Activated T-cell treated with anti-CD3 and anti-CD28 coated beads, Interleukin-2, amount 50 U/mL, for 24 hours (primary cell): Measurements from ENCODE around the gene ITM2A.

Source experiments
- DNase-seq: peaks from one replicate; pipeline ENCODE4 v3.0.0-alpha.2; 2020
- H3K27ac Mint-ChIP-seq: 2 replicates; pipeline ENCODE4 v1.8.0; 2020; ENCODE audit warnings: mild to moderate bottlenecking, mixed read lengths
- H3K27me3 Mint-ChIP-seq: 2 replicates; pipeline ENCODE4 v1.8.0; 2020; ENCODE audit warnings: mixed read lengths
- H3K36me3 Mint-ChIP-seq: 2 replicates; pipeline ENCODE4 v1.8.0; 2020; ENCODE audit warnings: low read depth, mixed read lengths
- H3K4me1 Mint-ChIP-seq: 2 replicates; pipeline ENCODE4 v1.8.0; 2020; ENCODE audit warnings: low read depth, mixed read lengths
- H3K4me3 Mint-ChIP-seq: 2 replicates; pipeline ENCODE4 v1.8.0; 2020; ENCODE audit warnings: mild to moderate bottlenecking, moderate library complexity, mixed read lengths
- H3K9me3 Mint-ChIP-seq: 2 replicates; pipeline ENCODE4 v1.8.0; 2020; ENCODE audit warnings: mixed read lengths

ITM2A gene

DNA sequence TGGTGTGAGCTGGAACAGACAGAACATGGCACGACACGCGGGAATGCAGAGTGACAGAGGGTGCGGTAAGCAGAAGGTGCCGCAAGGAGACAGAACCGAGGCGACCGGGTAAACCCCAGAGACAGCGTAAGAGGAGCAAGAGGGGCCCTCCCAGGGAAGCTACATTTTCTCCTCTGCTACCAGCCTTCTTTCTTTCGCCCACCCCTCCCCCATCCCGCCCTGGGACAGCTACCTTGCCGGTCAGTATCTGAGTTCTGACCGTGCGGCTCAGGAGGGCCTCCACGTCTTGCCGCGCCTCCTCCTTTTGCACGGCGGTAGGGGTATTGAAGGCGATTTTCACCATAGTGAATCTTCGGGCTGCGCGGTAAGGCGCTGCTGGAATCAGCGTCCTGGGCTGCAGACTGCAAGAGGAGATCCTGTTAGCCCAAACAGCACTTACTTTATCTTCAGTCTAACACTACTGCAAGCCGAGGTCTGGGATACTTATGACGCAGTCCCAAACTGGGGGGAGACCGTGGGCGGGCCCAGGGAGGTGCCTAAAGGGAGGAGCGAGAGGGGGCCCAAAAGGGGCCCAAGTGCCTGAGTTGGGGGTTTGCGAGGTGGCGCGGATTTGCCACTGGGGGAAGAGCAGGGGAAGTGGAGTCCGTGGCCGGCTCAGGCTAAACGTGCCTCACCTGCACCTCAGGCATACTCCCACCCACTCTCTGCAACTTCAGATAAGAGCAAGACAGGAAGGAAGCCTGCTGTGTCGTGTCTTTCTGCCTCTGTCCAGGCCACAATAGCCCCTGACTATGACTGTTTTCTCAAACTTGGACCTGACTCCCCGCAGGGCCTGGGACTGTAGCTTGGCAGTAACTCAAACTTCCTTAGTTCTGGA lies at the start of gene ITM2A:
TSS of gene ITM2A (minus strand) at position 462 of the 877 bp plus-strand sequence. CDS start at position 343, 119 bp downstream.
- H3K4me1 Mint-ChIP-seq, result peaks cover 36% of the 10 kb centered on the region
- peaks cover 37% of the 10 kb centered on the region for H3K27me3 Mint-ChIP-seq
- H3K9me3 Mint-ChIP-seq, result no peaks in the 10 kb centered on the region
- H3K27ac Mint-ChIP-seq, result peak within 1 kb of the TSS; percentile 88
- DNase-seq, result peak; percentile 76
- peak within 1 kb of the TSS; percentile 83 for H3K4me3 Mint-ChIP-seq
- peaks cover 17% of the 10 kb centered on the region for H3K36me3 Mint-ChIP-seq

DNA sequence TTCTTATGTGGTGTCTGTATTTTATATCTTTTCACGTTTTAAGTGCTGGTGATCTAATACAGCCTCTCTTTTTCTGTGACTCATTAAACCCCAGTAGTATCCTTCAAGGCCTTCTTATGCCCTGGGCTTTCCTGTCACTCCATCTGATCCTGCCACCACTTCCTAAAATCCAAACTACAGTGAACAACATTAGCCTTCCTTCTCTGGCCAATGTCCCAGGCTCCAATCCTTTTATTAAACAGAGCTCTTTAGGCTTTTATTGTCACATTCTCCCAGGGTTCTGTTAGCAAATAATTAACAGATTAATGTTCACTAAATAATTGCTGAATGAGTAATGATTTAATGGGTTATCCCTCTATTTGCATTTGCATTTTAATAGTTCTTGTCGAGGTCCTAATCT lies 47.9 kb upstream of the ITM2A start:
- Mint-ChIP-seq H3K9me3 (no peaks in the 10 kb centered on the region), H3K4me1 (peaks cover 11% of the 10 kb centered on the region)

DNA sequence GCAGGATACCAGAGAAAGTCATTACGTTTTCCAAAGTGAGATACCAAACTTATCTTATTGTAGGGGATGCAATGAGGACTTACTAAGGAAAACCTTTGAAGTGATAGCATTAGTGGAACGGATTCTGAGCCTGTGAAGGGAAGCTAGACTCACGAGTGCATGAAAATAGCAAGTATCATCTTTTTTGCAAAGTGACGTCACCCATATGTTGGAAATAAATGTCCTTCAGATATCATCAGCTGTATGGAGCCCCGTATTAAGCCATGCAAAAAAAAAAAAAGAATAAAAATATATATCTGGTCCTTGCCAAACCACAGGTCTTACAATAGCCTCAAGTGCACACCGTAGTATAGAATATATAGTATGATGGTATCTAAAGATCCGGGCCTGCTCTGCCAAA lies 46.8 kb upstream of the ITM2A start:
- DNase-seq, result no peak
- Mint-ChIP-seq H3K36me3 (no peaks in the 10 kb centered on the region), H3K27ac (no peak overlapping the region), H3K4me1 (peaks cover 20% of the 10 kb centered on the region), H3K9me3 (no peaks in the 10 kb centered on the region), H3K27me3 (peaks cover 11% of the 10 kb centered on the region), H3K4me3 (no peak overlapping the region)

More for the DNA sequence above, 47.9 kb upstream of the ITM2A start:
- no peaks in the 10 kb centered on the region for H3K36me3 Mint-ChIP-seq
- no peak overlapping the region for H3K27ac Mint-ChIP-seq
- peaks cover 10% of the 10 kb centered on the region for H3K27me3 Mint-ChIP-seq
- H3K4me3 Mint-ChIP-seq, result no peak overlapping the region
- DNase-seq, result no peak

DNA sequence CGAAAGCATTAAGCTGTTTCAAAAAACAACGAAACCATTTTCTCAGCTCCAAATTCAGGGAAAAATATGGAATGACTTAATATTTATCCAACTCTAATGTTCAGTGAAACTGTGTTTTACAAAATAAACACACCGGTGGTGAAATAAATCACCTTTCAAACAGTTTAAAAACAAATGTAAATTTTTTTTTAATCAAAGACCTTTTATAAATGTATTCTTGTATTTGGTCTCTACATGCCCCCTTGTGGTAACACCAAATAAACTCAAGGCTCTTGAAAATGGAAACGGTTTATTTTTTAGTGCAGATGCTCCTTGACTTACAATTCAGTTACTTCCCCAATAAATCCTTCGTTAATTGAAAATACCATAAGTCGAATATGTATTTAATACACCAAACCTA lies 45.8 kb upstream of the ITM2A start:
- H3K36me3 Mint-ChIP-seq, result no peaks in the 10 kb centered on the region

DNA sequence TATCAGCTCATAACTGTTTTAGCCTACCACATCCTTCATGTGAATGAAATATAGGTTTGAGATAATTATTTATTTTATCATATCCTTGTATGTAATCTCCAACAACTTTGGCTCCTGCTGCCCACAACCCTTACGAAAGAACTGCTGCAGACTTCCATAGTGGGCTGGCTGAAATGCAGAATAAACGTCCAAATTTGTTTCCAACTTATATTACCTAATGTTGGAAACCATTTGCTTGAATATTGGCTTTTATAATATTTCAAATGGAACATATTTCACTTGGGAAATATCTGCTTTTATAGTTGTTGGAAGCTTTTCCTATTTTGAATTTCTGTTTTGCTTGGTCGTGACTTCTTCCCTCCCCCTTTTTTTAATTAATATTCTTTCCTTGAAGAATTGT lies 45.0 kb upstream of the ITM2A start:
- peaks cover 12% of the 10 kb centered on the region for H3K27me3 Mint-ChIP-seq
- H3K9me3 Mint-ChIP-seq, result no peaks in the 10 kb centered on the region
- peaks cover 36% of the 10 kb centered on the region for H3K4me1 Mint-ChIP-seq
- H3K4me3 Mint-ChIP-seq, result peak overlapping the region; percentile 69
- no peak for DNase-seq
- no peaks in the 10 kb centered on the region for H3K36me3 Mint-ChIP-seq
- H3K27ac Mint-ChIP-seq, result no peak overlapping the region

More for the DNA sequence above, 45.8 kb upstream of the ITM2A start:
- Mint-ChIP-seq H3K27me3 (peaks cover 11% of the 10 kb centered on the region), H3K4me3 (peak overlapping the region; percentile 69), H3K27ac (peak overlapping the region; percentile 69), H3K4me1 (peaks cover 28% of the 10 kb centered on the region), H3K9me3 (no peaks in the 10 kb centered on the region)
- DNase-seq, result no peak

DNA sequence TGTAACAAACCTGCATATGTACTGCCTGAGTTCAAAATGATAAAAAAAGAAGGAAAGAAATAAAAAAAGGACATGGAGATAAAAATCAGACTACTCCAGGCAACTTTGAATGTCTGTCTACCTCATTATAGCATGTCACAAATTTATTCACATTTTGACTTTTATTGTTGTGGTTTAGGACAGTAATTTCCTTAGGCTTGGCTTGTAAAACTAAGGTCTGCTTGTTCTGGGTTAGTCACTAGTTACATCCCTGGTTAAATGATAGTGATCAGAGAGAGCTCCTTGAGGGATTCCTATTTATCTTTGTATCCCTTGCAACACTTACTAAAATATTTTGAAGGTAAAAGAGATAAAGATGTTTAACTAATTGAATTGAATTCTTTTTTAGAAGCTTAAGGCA lies 42.5 kb upstream of the ITM2A start:
- no peak for DNase-seq
- no peaks in the 10 kb centered on the region for H3K36me3 Mint-ChIP-seq
- no peak overlapping the region for H3K4me3 Mint-ChIP-seq
- peaks cover 36% of the 10 kb centered on the region for H3K4me1 Mint-ChIP-seq
- H3K27me3 Mint-ChIP-seq, result peaks cover 18% of the 10 kb centered on the region
- H3K9me3 Mint-ChIP-seq, result peaks cover 5% of the 10 kb centered on the region
- H3K27ac Mint-ChIP-seq, result no peak overlapping the region

DNA sequence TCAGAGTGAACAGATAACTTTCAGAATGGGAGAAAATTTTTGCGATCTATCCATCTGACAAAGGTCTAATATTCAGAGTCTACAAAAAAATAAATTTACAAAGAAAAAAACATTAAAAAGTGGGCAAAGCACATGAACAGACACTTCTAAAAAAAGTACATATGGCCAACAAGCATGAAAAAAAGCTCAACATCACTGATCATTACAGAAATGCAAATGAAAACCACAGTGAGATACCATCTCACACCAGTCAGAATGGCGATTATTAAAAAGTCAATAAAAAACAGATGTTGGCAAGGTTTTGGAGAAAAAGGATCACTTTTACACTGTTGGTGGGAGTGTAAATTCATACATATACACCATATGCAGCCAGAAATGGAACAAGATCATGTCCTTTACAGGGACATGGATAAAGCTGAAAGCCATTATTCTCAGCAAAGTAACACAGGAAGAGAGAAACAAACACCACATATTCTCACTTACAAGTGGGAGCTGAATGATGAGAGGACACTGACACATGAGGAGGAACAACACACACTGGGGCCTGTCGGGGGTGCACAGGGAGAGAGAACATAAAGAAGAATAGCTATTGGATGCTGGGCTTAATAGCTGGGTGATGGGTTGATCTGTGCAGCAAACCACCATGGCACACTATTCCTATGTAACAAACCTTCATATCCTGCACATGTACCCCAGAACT lies 41.6 kb upstream of the ITM2A start:
- peaks cover 18% of the 10 kb centered on the region for H3K27me3 Mint-ChIP-seq
- no peak for DNase-seq
- H3K4me3 Mint-ChIP-seq, result no peak overlapping the region
- peaks cover 5% of the 10 kb centered on the region for H3K9me3 Mint-ChIP-seq
- H3K36me3 Mint-ChIP-seq, result no peaks in the 10 kb centered on the region
- H3K4me1 Mint-ChIP-seq, result peaks cover 36% of the 10 kb centered on the region
- H3K27ac Mint-ChIP-seq, result no peak overlapping the region

DNA sequence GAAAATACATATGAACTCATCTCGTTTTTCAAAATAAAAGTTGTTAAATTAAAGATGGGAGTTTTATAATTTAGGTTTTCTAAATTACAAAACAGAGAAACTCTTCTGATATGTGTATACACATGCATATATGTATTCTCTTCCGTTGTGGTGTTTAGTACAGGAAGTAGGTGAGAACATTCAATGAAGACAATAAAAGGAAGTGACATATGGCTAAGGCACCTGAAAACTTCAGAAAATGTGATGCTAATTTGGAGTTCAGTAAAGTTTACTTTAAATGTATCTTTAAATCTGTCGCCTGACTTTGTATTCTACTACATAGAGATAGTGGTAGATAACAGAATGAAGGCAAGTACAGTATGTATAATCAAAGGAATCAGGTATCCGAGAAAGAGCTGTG lies 33.5 kb upstream of the ITM2A start:
- Mint-ChIP-seq H3K27ac (peak overlapping the region; percentile 66), H3K36me3 (no peaks in the 10 kb centered on the region), H3K27me3 (peaks cover 22% of the 10 kb centered on the region), H3K9me3 (peaks cover 4% of the 10 kb centered on the region), H3K4me3 (no peak overlapping the region), H3K4me1 (peaks cover 9% of the 10 kb centered on the region)
- DNase-seq, result no peak

DNA sequence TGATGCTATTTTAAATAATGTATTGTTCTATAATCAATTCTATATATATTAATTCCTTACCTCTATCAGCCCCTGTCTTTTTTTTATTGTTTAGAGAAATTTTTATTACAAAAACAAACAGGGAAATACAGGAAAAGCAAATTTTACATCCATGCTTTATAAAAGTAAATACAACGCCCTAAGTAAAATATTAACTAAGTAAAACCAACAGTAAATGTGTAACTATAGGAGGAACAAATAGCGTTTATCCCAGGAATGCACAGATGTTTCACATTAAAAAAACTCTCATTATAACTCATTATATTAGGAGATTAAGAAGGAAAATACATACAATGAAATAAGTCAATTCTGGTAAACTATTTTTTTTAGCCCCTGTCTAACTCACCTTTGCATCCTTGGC lies 8.2 kb upstream of the ITM2A start:
- no peak for DNase-seq
- H3K4me1 Mint-ChIP-seq, result peaks cover 7% of the 10 kb centered on the region
- H3K27ac Mint-ChIP-seq, result no peak overlapping the region

DNA sequence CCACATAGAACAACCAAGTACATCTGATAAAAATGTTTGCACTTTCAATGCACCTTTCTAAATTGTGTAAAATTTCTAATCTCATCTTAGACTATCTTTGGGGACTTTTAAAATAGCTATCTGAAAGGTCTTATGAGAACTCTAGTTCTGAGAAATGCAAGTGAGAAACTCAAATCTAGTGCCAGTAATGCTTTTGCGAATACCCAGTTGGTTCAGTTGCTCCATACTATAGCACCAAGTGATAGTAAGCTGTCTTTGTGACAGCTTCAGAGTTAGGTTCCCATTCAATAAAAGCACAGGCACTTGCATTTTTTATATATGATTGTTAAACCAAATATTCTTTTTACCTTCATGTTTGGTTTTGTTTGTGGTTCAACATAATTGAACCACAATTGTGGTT lies 4.5 kb upstream of the ITM2A start:
- Mint-ChIP-seq H3K27me3 (peaks cover 30% of the 10 kb centered on the region), H3K9me3 (no peaks in the 10 kb centered on the region), H3K27ac (no peak overlapping the region), H3K4me1 (peaks cover 24% of the 10 kb centered on the region), H3K4me3 (no peak overlapping the region), H3K36me3 (peaks cover 3% of the 10 kb centered on the region)
- DNase-seq, result no peak

More for the DNA sequence above, 8.2 kb upstream of the ITM2A start:
- Mint-ChIP-seq H3K36me3 (no peaks in the 10 kb centered on the region), H3K4me3 (no peak overlapping the region), H3K27me3 (peaks cover 21% of the 10 kb centered on the region), H3K9me3 (no peaks in the 10 kb centered on the region)

DNA sequence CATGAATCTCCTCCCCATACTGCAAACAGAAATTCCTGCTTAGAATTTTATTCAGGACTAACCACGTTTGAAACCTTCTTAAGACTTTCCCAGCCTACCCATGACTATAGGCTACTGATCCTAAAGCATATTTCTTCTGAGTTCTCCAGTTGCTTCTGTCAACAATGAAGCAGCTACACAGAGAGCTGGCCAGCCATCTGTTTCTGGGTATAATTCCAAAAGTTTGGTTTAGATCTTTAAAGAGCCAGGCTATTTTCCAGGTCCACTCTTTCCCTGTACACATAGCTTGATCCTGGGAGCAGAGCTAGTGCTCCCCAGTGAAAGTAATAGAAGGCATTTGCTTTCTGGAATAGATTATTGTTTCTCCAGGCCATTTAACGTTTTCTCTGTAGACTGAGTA lies 4.0 kb upstream of the ITM2A start:
- H3K36me3 Mint-ChIP-seq, result peaks cover 7% of the 10 kb centered on the region
- H3K4me1 Mint-ChIP-seq, result peaks cover 24% of the 10 kb centered on the region
- no peaks in the 10 kb centered on the region for H3K9me3 Mint-ChIP-seq
- no peak overlapping the region for H3K4me3 Mint-ChIP-seq
- H3K27ac Mint-ChIP-seq, result no peak overlapping the region
- peaks cover 34% of the 10 kb centered on the region for H3K27me3 Mint-ChIP-seq
- no peak for DNase-seq

DNA sequence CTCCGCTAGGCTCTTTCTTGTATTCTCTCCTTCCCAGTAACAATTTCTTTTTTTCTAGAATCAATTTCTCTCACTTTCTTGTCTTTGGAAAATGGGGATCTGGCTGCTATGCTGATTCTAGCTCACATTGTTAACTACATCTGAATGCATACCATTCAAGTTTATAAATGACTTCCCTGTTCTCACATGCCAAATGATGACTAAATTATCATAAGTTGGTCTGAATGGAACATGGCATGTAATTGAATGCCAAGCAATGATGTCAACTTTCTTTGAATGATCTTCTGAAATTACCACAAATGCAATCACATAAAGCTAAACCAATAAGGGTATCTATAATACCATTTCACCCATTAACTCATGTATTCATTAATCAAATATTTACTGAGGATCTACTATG lies 2.7 kb upstream of the ITM2A start:
- Mint-ChIP-seq H3K4me3 (no peak overlapping the region), H3K27ac (no peak overlapping the region), H3K9me3 (no peaks in the 10 kb centered on the region), H3K27me3 (peaks cover 38% of the 10 kb centered on the region), H3K4me1 (peaks cover 24% of the 10 kb centered on the region), H3K36me3 (peaks cover 9% of the 10 kb centered on the region)
- DNase-seq, result no peak

DNA sequence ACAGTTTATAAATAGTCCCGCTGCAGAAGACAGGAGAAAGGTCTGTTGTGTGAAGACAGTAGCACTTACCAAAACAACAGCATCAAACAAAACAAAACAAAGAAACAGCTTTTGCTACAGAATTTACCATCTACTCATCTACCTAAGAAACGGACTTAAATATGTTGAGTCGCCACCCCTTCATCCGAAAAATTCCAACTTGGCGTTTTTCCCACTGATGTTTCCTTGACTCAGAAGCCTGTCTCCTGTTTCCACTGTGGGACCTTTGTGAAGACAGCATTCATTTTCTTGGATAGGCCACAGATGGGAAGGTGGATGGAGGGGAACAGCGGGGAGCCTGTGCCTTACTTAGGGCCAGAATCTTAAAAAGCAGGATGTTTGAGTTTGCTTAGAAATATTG lies 1.3 kb upstream of the ITM2A start:
- Mint-ChIP-seq H3K4me3 (no peak overlapping the region), H3K9me3 (no peaks in the 10 kb centered on the region), H3K4me1 (peaks cover 28% of the 10 kb centered on the region), H3K36me3 (peaks cover 9% of the 10 kb centered on the region), H3K27ac (peak overlapping the region; percentile 88), H3K27me3 (peaks cover 32% of the 10 kb centered on the region)
- no peak for DNase-seq

DNA sequence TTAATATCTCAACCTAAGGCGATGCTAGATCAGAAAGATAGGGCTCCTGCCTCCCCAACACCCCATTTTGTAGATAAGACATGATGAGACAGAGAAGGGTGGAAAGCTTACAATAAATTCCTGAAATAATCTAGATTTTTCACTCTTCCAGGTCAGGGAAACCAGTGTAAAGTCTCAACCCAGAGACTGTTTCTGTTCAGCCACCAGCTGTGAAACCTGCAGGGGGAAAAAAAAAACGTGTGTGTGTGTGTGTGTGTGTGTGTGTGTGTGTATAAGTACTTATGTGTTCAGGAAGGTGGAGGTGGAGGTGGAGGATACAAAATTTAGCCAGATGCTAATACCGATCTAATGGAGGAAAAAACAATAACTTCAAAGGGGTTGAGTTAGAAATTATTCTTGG lies 773 bp upstream of the ITM2A start:
- H3K36me3 Mint-ChIP-seq, result peaks cover 10% of the 10 kb centered on the region
- peaks cover 30% of the 10 kb centered on the region for H3K4me1 Mint-ChIP-seq
- no peak for DNase-seq
- H3K27me3 Mint-ChIP-seq, result peaks cover 31% of the 10 kb centered on the region
- no peaks in the 10 kb centered on the region for H3K9me3 Mint-ChIP-seq
- peak overlapping the region; percentile 88 for H3K27ac Mint-ChIP-seq
- peak overlapping the region; percentile 83 for H3K4me3 Mint-ChIP-seq

DNA sequence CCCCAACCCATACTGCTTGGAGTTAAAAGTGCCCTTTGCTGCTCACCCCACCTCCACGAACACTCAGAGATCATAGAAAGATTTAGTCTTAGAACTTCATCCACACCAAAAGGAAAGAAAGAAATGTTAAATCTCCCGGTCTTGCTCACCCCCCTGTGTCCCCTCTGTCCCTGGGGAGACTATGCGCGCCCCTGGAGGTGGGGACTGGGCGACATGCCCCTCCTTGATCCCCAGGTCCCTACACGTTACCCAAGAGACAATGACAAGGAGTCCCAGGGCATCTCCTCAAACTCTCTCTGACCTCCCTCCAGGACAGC lies 620 bp downstream of the ITM2A start:
- H3K27me3 Mint-ChIP-seq, result peaks cover 40% of the 10 kb centered on the region
- H3K36me3 Mint-ChIP-seq, result peaks cover 23% of the 10 kb centered on the region
- no peaks in the 10 kb centered on the region for H3K9me3 Mint-ChIP-seq
- H3K4me1 Mint-ChIP-seq, result peaks cover 39% of the 10 kb centered on the region
- no peak for DNase-seq
- peak overlapping the region; percentile 83 for H3K4me3 Mint-ChIP-seq
- H3K27ac Mint-ChIP-seq, result peak overlapping the region; percentile 88
